Measurements from ENCODE around the gene STPG3. TPM values are rescaled to one million over a fixed set of nuclear protein-coding genes. Genes with fewer than 3 reads are reported as not detected.
A peak's percentile ranks its signal among the peaks of the same experiment; 100 is the strongest.

The STPG3 gene
- total and polyA plus RNA-seq, 2 of the 8 experiments (the other 6 are each of a cell fraction or from before 2014, with no cell fraction given) = not detected

- FAIRE-seq (no peak), DNase-seq (ENCODE audit: low read depth in 1 of 2, low spot score in 2 of 2) (no peak)
- WGBS, 2 experiments (ENCODE audit: extremely low coverage in 1 of 2, insufficient coverage in 1 of 2, insufficient read length in 1 of 2, insufficient replicate concordance in 2 of 2, low coverage in 1 of 2, low lambda C conversion rate in 2 of 2, missing lambda C conversion rate in 1 of 2) = 93% methylated on average over 12 of the region's 12 CpGs; no CpG with 5 or more reads in 1 of the 2 experiments
- H3K9ac ChIP-seq (replicated peaks in 1 of 4; ENCODE audit: extremely low read depth in 1 of 4, low read depth in 3 of 4, low read length in 3 of 4) = no peak overlapping the region
- H3K27me3 ChIP-seq (replicated peaks in 1 of 4; ENCODE audit: control insufficient read depth in 3 of 4, extremely low read depth in 1 of 4, insufficient read depth in 3 of 4, low read length in 3 of 4) = no peaks in the 10 kb centered on the region; a peak in 2 of 7 replicates
- H2BK12ac ChIP-seq (ENCODE audit: low read depth, low read length) = no peak overlapping the region
- no peak overlapping the region for H3K23ac ChIP-seq (ENCODE audit: insufficient read length)
- no peak overlapping the region for H3K4me2 ChIP-seq (ENCODE audit: insufficient read depth in 1 of 2, low read depth in 2 of 2, low read length in 2 of 2)
- CTCF ChIA-PET (ENCODE audit: partially characterized antibody) = interaction anchor here (0.9 to 20.2 kb wide), 9 partner anchors 12 to 271 kb away, joined by 3 to 204 read pairs (median 4); partner anchors contain the start of genes ANAPC2 and SSNA1
- H2BK5ac ChIP-seq (ENCODE audit: low read depth, low read length) = no peak overlapping the region
- no peak overlapping the region for H3K4me3 ChIP-seq (ENCODE audit: extremely low read depth in 1 of 4, insufficient read depth in 2 of 4, low read depth in 3 of 4, low read length in 4 of 4)
- no peak overlapping the region for H3K14ac ChIP-seq (ENCODE audit: insufficient read length)
- H3K79me1 ChIP-seq (ENCODE audit: low read depth, low read length) = no peaks in the 10 kb centered on the region
- H2AK5ac ChIP-seq (ENCODE audit: low read depth, low read length) = peak overlapping the region; percentile 39; the same call in 1 of the 2 replicates
- no peak overlapping the region for H3K27ac ChIP-seq (ENCODE audit: low read depth, low read length)
- H3K23me2 ChIP-seq (ENCODE audit: low read depth, low read length) = peaks cover 16% of the 10 kb centered on the region; the same call in 1 of the 2 replicates
- no peak overlapping the region for H2AFZ ChIP-seq (ENCODE audit: low read length)
- peaks cover 0 to 15% (median 9%) of the 10 kb centered on the region in 4 experiments; a peak in 5 of 7 replicates for H3K4me1 ChIP-seq (replicated peaks in 1 of 4; ENCODE audit: control insufficient read depth in 3 of 4, insufficient read depth in 4 of 4, low read length in 3 of 4)
- no peak overlapping the region for H2BK15ac ChIP-seq (ENCODE audit: low read length)
- H3K79me2 ChIP-seq (ENCODE audit: control insufficient read depth in 1 of 2, insufficient read depth in 2 of 2, low read length in 2 of 2) = no peaks in the 10 kb centered on the region
- no peak overlapping the region for H3K4ac ChIP-seq (replicated peaks; ENCODE audit: insufficient read length, low read depth, low read length)
- POLR2A ChIA-PET (ENCODE audit: partially characterized antibody) = interaction anchor here (1.1 to 69.9 kb wide), 7 partner anchors 11 to 227 kb away, joined by 3 to 1462 read pairs (median 6); partner anchors contain the start of genes NDOR1, NELFB, PAXX and STPG3
- peaks cover 0 to 22% (median 7%) of the 10 kb centered on the region in 4 experiments; a peak in 6 of 8 replicates for H3K36me3 ChIP-seq (ENCODE audit: control insufficient read depth in 2 of 4, insufficient read depth in 4 of 4, low read length in 3 of 4)
- H2BK120ac ChIP-seq (replicated peaks; ENCODE audit: low read depth, low read length) = no peak overlapping the region
- no peak overlapping the region for H4K8ac ChIP-seq (ENCODE audit: extremely low read depth, insufficient read depth, low read length)
- no peak overlapping the region for H4K5ac ChIP-seq (ENCODE audit: insufficient read length, low read depth, low read length)
- H4K20me1 ChIP-seq (replicated peaks in 1 of 2; ENCODE audit: control insufficient read depth in 1 of 2, insufficient read depth in 2 of 2, low read length in 2 of 2) = peaks cover 0 to 9% of the 10 kb centered on the region in 2 experiments
- H2BK20ac ChIP-seq (ENCODE audit: low read length) = no peak overlapping the region
- no peak overlapping the region for H3K18ac ChIP-seq (ENCODE audit: extremely low read depth, low read length)
- H3K56ac ChIP-seq (replicated peaks; ENCODE audit: insufficient read length, low read depth, low read length) = no peak overlapping the region
- no peak overlapping the region for H4K91ac ChIP-seq (replicated peaks; ENCODE audit: insufficient read length, low read length)
- H3K9me3 ChIP-seq (ENCODE audit: insufficient read depth in 2 of 2, low read depth in 1 of 2, low read length in 1 of 2) = no peaks in the 10 kb centered on the region
- TF ChIP-seq CHD1 (IDR thresholded peaks at IDR 0.05; ENCODE audit: low read depth, low read length) = no peak
- TF ChIP-seq GTF2F1 (IDR thresholded peaks at IDR 0.05; ENCODE audit: borderline replicate concordance, low read depth, low read length) = no peak
- no peak for TF ChIP-seq TEAD4 (IDR thresholded peaks at IDR 0.05; ENCODE audit: low read depth, low read length)
- no peak for TF ChIP-seq BACH1 (IDR thresholded peaks at IDR 0.05; ENCODE audit: low read length)
- no peak for TF ChIP-seq CBX8 (IDR thresholded peaks at IDR 0.05; ENCODE audit: borderline replicate concordance, low read depth, low read length)
- TF ChIP-seq MAFK (IDR thresholded peaks at IDR 0.05; ENCODE audit: low read depth, low read length) = no peak
- no peak for TF ChIP-seq JUND (IDR thresholded peaks at IDR 0.05; ENCODE audit: low read length)
- TF ChIP-seq RBBP5 (IDR thresholded peaks at IDR 0.05; ENCODE audit: borderline replicate concordance, low read depth, low read length) = no peak
- no peak for TF ChIP-seq GABPA (IDR thresholded peaks at IDR 0.05; ENCODE audit: borderline replicate concordance, insufficient read depth, low read length)
- no peak for TF ChIP-seq HDAC2 (IDR thresholded peaks at IDR 0.05; ENCODE audit: borderline replicate concordance in 1 of 2, low read depth in 2 of 2, low read length in 2 of 2)
- TF ChIP-seq EP300 (IDR thresholded peaks at IDR 0.05; ENCODE audit: borderline replicate concordance in 1 of 2, low read depth in 2 of 2, low read length in 2 of 2) = no peak
- TF ChIP-seq USF2 (IDR thresholded peaks at IDR 0.05; ENCODE audit: low read length) = no peak
Observed at GRCh38 chr9:137218754-137219271, 32.3 kb upstream of the STPG3 start.

All from H1 (cell line).